ENCODE results near the gene ATAD5.
"Not testable (repeated sequence)": the region's sequence is repeated elsewhere in the genome, so short reads cannot be mapped to it uniquely, and the experiment has no call there.

The ATAD5 gene

GRCh38 chr17:30824356-30825145 lies 7.2 kb upstream of the ATAD5 start, which contains the start of gene CRLF3:
Gene CRLF3, minus strand, starts transcription at chr17:30824692. Its CDS starts 41 bp downstream, at chr17:30824651.
- DNase-seq = peak; percentile 93

DNA sequence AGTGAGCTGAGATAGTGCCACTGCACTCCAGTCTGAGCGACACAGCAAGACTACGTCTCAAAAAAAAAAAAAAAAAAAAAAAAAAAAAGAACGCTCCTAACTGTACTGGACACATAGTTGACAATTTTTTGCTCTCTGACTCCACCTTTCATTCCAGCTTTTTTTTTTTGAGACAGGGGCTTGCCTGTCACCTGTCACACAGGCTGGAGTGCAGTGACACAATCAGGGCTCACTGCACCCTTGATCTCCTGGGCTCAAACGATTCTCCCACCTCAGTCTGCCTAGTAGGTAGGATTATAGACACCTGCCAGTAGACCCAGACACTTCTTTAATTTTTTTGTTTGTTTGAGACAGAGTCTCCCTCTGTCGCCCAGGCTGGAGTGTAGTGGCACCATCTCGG lies 4.7 kb upstream of the ATAD5 start:
- DNase-seq = no peak

- DNase-seq = no peak
These were observed 2.7 kb upstream of the ATAD5 start for GRCh38 chr17:30829022-30829421.

DNA sequence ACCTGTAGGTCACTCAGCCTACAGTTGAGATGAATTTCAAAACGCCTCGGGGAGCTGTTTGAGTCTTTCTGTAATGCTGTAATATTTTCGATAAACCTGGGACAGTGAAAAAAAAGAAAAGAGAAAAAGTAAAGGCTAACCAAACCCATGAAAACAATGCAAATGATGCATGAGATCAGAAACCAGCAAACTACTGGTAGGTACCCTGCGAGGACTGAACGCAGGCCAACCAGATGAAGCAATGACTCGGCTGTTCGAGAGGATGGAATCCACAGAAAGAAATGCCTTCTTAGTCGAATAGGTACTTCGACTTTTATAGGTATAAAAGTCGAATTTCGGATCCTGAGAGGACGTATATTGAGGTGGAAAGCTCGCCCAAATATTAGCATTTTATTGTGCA lies 509 bp upstream of the ATAD5 start:
- peak; percentile 61 for DNase-seq

DNA sequence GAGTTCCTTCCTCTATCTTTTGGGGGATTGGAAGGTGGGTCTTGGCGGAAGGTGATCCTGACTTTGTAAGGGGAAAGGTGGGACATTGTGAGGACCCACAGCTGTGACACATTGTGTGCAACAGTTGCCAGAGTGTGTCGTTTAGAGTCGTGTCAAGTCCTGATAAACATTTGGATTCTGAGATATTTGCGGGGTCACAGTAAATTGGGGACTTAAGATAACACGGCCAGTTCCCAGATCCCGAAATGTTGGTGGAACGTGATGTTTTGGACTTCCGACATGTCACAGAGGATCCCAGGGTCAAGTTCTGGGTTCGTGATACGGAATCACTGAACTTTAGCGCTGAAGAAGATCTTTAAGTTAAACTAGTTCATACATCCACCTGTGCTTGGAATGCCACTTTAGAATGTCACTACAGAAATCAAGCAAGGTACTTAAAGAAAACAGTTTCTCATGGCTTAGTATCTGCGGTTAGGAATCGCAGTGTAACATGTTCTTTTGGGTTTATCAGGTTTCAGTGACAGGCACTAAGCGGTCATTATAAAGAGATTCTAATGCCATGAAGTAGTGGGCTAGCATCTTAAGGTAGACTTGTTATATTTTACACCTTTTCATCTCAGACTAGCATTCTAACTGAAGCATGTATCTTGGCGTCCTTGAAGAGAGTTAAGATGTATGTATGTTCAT lies 815 bp downstream of the ATAD5 start:
- DNase-seq = peak; percentile 64

GRCh38 chr17:30838202-30838807 lies 6.5 kb downstream of the ATAD5 start:
- no peak for DNase-seq

GRCh38 chr17:30840771-30841170 lies 9.0 kb downstream of the ATAD5 start:
- no peak for DNase-seq

- DNase-seq = peak; percentile 91
These were observed 16.3 kb downstream of the ATAD5 start for GRCh38 chr17:30848021-30848420.

GRCh38 chr17:30854146-30854545 lies 22.4 kb downstream of the ATAD5 start:
- DNase-seq = no peak

GRCh38 chr17:30858556-30859250 lies 26.9 kb downstream of the ATAD5 start:
- no peak for DNase-seq

GRCh38 chr17:30864636-30865035 lies 32.9 kb downstream of the ATAD5 start:
- no peak for DNase-seq

DNA sequence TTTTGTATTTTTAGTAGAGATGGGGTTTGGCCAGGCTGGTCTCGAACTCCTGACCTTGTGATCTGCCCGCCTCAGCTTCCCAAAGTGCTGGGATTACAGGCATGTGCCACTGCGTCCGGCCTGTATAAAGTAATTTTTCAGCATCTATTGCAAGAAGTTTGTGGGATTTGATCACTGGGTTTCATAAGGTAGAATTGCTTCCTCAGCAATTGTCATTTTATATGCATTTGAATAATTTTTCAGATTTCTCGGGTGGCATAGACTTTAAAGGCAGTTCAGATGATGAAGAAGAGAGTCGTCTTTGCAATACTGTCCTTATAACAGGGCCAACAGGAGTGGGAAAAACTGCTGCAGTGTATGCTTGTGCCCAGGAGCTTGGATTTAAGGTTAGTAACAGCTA lies 37.2 kb downstream of the ATAD5 start:
- DNase-seq = no peak

- DNase-seq = no peak
These were observed 54.4 kb downstream of the ATAD5 start for GRCh38 chr17:30886187-30886586.

DNA sequence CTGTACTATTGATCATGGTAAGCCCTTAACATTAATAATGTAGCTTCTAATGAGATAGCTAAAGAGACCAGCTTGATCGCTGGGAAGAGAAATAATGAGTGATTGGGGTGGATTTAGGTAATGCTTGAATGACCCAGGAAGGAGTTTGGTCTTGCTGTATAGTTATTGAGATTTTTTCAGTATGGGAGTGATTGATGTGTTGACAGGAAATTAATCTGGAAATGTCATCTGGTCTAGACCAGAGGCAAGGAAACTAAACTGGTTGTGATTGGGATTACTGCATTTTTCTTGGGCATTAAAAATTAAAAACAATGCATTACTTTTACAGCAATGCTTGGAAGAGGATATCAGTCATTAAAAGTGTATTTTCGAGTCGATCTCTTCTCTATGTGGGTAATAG lies 62.5 kb downstream of the ATAD5 start:
- DNase-seq = no peak

- DNase-seq = no peak
These were observed 65.5 kb downstream of the ATAD5 start for GRCh38 chr17:30897311-30897710.

DNA sequence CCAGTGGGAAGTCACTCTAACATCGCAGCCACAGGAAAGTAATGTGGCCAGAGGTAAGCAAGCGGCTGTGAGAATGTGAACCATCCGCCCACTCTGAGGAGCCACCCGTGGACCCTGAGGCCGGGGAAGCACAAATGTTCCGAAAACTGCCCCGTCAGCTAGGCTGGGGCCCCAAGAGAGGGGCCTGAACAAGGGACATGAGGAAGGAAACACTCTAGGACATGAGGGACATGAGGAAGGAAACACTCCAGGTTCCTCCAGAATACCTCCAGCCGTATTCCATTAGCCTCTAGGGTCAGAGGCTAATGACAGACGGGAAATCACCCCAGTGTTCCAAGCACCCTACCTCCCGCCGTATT lies 74.0 kb downstream of the ATAD5 start:
- DNase-seq = no peak

DNA sequence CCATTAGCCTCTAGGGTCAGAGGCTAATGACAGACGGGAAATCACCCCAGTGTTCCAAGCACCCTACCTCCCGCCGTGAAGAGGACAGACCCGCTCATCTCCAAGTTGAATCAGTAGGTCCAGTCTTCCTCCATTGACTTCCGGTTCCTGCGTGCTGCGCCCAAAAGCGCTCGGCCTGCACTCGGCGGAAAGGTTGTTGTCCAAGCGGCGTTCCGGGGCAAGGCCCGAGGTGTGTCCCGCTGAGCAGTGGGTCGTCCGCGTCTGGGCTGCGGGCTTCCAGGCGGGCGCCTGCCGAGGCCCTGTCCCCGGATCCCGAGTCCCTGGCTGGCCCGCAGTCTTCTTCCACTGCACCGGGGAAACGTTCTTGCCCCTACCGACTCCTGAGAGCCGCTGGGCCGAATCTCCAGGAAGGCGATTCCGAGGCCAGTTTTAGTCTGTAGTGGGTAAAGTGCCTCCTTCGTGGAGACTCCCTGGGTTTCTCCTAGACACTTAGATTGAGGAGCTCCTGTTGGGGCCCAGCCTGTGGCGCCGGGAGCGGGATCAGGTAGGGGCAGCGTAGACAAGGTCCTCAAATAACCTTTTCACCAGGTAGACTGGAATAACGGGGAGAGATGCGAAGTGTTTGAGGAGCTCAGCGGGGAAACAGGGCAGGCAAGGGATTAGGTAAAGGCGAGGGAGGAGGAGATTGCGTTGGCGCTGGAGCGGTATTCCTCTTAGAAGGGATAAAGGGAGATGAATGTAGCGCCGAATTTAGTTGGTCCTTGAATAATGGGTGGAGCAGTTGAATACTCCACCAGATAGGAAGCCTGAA lies 74.5 kb downstream of the ATAD5 start, which contains the start of gene TEFM:
TSS of gene TEFM (minus strand) at position 138 of the 811 bp plus-strand sequence. CDS start at position 98, 40 bp downstream.
- peak; percentile 93 for DNase-seq

DNA sequence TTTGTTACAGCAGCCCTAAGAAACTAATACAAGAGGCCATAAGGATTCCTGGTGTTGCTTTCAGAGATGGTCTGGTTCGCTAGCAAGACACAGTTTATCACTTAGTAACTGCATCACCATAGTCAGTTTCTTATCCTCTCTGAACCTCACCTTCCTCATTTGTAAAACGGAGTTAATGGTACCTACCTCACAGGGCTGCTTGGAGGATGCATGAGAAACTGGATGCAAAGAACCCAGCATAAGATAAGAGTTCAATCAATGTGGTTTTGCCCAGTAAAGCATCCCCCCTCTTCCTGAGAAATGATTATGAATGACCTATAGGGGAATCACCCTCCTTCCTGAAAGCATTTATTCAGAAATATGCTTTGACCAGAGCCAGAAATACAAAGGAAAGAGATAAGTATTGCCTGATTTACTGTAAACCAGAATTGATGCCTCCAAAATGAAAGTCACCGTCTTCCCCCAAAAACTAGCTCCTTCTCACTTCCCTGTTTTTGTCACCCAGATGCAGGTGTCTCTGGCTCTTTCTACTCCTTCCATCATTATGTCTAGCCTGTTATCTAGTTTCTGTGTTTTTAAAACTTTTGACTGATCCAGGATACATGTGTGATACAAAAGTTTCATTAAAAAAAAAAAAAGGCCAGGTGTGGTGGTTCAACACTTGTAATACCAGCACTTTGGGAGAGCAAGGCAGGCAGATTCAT lies 77.1 kb downstream of the ATAD5 start:
- no peak for DNase-seq

DNA sequence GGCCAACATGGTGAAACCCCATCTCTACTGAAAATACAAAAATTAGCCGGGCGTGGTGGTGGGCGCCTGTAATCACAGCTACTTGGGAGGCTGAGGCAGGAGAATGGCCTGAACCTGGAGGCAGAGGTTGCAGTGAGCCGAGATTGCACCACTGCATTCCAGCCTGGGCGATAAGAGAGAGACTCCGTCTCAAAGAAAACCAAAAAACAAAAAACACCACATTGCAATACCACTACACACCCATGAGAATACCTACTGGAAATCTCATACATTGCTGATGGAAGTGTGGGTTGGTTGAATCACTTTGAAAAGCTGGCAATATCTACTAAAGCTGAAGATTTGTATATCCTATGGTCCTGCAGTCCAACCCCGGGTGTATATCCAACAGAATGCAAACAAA lies 78.4 kb downstream of the ATAD5 start:
- not testable (repeated sequence) for DNase-seq

DNA sequence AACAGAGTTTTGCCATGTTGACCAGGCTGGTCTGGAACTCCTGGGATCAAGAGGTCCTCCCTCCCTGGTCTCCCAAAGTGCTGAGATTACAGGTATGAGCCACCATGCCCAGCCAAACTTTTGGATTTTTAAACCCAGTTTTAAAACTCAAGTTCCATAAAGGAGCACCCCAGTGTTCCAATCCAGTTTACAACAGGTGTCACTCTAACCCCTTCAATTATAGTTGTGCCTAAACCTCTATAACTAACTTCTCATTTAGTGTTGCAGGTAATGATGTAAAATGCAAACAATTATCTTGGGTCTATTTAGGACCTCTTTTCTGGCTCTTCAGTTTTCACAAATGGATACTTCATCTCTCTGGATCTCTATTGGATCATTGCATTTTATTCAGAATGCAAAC lies 82.2 kb downstream of the ATAD5 start:
- no peak for DNase-seq

DNA sequence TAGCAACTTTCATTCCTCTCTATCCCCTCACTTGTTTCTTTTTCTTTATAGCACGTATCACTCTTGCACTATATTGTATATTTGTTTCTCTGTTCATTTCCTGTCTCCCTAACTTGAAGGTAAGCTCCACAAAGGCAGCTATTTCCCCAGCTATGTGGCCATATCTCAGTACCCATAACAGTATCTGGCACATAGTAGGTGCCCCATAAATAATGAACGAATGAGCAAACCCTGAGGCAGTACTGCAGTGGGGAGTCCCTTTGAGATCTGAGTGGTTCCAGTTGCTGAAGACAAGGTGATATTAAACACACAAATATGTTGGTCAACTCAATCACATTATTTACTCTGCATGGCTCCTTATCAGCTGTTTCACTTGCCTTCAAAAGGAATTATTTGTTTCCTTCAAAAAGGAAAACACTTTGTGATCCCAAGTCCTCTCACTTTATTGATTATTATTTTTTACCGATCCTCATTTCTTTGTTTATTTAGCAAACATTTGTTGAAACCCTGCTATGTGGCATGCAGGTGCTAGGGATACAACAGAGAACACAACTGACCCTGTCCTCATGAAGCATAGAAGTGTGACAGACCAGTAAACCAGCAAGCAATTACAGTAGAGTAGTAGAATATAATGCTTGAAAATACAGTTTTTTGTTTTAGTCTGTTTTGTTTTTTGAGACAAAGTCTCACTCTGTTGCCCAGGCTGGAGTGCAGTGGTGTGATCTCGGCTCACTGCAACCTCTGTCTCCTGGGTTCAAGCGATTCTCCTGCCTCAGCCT lies 84.3 kb downstream of the ATAD5 start:
- DNase-seq = no peak

All from hematopoietic multipotent progenitor cell treated with erythropoietin and hydrocortisone succinate and interleukin-3 and kit ligand, for 8 days (in vitro differentiated cells).